EH (cell line): Measurements from ENCODE around the gene MED28.

Source experiments
- DNase-seq: peaks from one replicate; pipeline ENCODE4 v3.0.0-alpha.2; 2015; ENCODE audit warnings: low read depth

Gene MED28

GRCh38 chr4:17667253-17667652 is 52.8 kb downstream of the MED28 start:
- no peak for DNase-seq

DNA sequence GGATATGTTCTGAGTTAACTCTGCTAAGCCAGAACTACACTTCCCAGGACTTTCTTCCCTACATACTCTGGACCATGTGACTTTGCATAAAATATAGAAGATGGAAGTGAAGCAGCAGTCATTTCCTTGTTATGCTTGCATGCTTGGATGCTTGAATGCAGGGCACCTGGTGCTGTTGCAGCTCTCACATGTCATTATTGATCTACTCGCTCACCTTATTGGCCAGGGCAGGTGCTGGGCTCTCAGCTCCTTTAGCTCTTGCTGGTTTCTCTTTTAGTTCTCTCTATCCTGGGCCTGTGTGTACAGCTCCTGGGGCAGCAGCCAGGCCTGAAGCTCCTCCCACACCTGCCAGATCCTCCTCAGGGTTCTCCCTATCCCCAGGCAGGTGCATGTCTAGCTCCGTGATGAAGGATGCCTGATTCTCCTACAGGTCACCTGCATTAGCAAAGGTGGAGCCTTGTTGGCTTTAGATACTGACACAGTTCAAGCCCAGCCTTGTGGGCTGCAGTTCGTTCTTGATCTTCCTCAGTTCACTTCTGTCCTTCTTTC is 53.3 kb downstream of the MED28 start:
- no peak for DNase-seq

- no peak for DNase-seq
Measured at GRCh38 chr4:17670423-17670822, 56.0 kb downstream of the MED28 start.

DNA sequence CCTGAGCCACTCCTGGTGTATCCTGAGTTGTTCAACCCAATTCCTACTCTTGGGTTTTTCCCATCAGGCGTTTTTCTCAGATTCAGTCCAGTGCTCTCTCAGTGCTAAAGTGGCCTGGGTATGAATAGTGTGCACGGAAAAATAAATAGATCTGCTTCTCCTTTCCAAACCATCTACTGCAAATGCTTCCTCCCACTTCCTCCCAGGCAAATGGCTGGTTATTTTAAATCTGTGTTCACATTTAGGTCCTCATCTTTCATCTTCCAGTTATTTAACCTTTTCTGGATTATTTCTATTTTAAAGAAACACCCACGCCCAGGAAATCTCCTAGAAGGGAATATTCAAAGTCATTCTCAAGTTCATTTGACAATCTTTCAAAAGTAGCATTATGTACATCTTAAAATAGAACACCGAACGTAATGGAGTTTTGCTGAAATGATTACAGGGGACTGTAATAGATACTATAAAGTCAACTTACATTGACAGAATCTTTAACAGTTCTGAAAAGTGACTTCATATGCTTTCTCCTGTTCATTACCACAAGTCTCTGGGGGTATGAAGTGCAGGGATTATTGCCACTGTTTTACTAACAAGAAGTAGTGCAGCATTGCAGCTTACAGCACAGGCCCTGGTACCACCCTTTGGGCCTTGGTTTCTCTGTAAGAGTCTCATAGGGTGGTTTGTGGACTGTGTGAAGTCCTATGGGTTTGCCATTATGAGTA is 66.3 kb downstream of the MED28 start:
- no peak for DNase-seq

GRCh38 chr4:17681281-17682221 is 67.1 kb downstream of the MED28 start:
- DNase-seq: no peak

DNA sequence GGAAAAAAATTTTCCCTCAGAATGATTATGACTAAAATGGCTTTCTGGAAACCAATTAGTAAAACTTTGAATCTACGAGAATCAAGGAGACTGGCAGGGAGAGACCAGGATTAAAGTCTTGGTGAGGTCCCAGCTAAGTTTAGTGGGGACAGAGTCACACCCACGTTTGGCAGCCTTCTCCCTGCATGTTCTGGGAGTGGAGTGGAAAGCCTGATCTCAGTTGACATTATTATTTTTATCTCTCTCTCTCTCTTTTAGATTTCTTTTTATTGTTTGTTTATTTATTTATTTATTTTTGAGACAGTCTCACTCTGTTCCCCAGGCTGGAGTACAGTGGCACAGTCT is 67.8 kb downstream of the MED28 start:
- no peak for DNase-seq
